K562 (cell line): ENCODE data around the gene SCRN2. TPM values are rescaled to one million over a fixed set of nuclear protein-coding genes. Genes with fewer than 3 reads are reported as not detected.

Source experiments
- CBFA2T2 ChIP-seq: fragments of 450-650 bp; conservative IDR thresholded peaks from 2 replicates; pipeline ENCODE4 v1.6.1; 2017; ENCODE audit warnings: mild to moderate bottlenecking
- COPS2 ChIP-seq: fragments of 450-650 bp; conservative IDR thresholded peaks from 2 replicates; pipeline ENCODE4 v1.6.1; 2016; ENCODE audit warnings: mild to moderate bottlenecking, moderate library complexity
- CREB5 ChIP-seq: fragments of 250-450 bp; sonication (Bioruptor Pico); IDR thresholded peaks from 2 replicates; pipeline ENCODE4 v1.5.0; 2020; ENCODE audit warnings: mild to moderate bottlenecking
- CREM ChIP-seq: IDR thresholded peaks from 2 replicates; pipeline ENCODE4 v1.6.1; 2014; ENCODE audit warnings: antibody characterized with exemption, low read depth
- FOXP1 ChIP-seq: sonication (generic); formaldehyde crosslinking; IDR thresholded peaks from 2 replicates; pipeline ENCODE4 v1.8.0; 2022; ENCODE audit warnings: mild to moderate bottlenecking, missing genetic modification reagents
- KDM4B ChIP-seq, 2 experiments: fragments of 450-650 bp in 1 of 2; sonication (generic) in 1 of 2; IDR thresholded peaks; 2 replicates each; pipeline ENCODE4 v1.6.1; 2016 to 2017; ENCODE audit warnings: borderline replicate concordance in 2 of 2, antibody characterized with exemption in 1 of 2, low read depth in 1 of 2, mild to moderate bottlenecking in 1 of 2
- MIER1 ChIP-seq: fragments of 450-650 bp; IDR thresholded peaks from 2 replicates; pipeline ENCODE4 v1.6.1; 2016; ENCODE audit warnings: antibody characterized with exemption, mild to moderate bottlenecking, low read depth
- PHF20 ChIP-seq: fragments of 450-650 bp; IDR thresholded peaks from 2 replicates; pipeline ENCODE4 v1.6.1; 2018; ENCODE audit not compliant: partially characterized antibody
- PKNOX1 ChIP-seq: fragments of 450-650 bp; IDR thresholded peaks from 2 replicates; pipeline ENCODE4 v1.6.1; 2016
- RAD21 ChIP-seq, 2 experiments: fragments of 250-450 bp in 1 of 2; fragments of 450-650 bp in 1 of 2; sonication (Bioruptor Pico) in 1 of 2; formaldehyde crosslinking in 1 of 2; IDR thresholded peaks in 1 of 2; conservative IDR thresholded peaks in 1 of 2; 2 replicates each; pipeline versions ENCODE4 v1.4.0 to v1.8.0; 2020 to 2022; ENCODE audit warnings: mild to moderate bottlenecking in 2 of 2, moderate library complexity in 1 of 2
- SIN3B ChIP-seq: fragments of 450-650 bp; IDR thresholded peaks from 2 replicates; pipeline ENCODE4 v1.6.1; 2017; ENCODE audit warnings: low read depth, mild to moderate bottlenecking, moderate library complexity
- ZNF263 ChIP-seq: sonication (generic); formaldehyde crosslinking; IDR thresholded peaks from 2 replicates; pipeline ENCODE4 v1.8.0; 2022; ENCODE audit warnings: mild to moderate bottlenecking, missing genetic modification reagents, borderline replicate concordance
- ZNF395 ChIP-seq: fragments of 200-800 bp; sonication (Bioruptor generic); IDR thresholded peaks from 2 replicates; pipeline ENCODE4 v1.6.1; 2017; ENCODE audit warnings: missing genetic modification characterization, missing compliant biosample characterization
- ZNF408 ChIP-seq: fragments of 250-450 bp; sonication (Bioruptor Pico); IDR thresholded peaks from 2 replicates; pipeline ENCODE4 v1.4.0; 2020; ENCODE audit warnings: low read depth, mild to moderate bottlenecking, moderate library complexity
- polyA plus RNA-seq, 8 experiments: library from polyadenylated mRNA; depleted of rRNA in 4 of 8; stranded (reverse) in 5 of 8; unstranded in 3 of 8; fragments of >200 nt; fragmentation: Nextera tagmentation in 2 of 8; fragmentation: Illumina TruSeq in 1 of 8; extraction: Ambion mirVana in 2 of 8; extraction: Trizol in 1 of 8; gene quantifications; 2 replicates each; pipeline versions ENCODE4 v1.2.1 to v1.2.3, GENCODE V29; 2011 to 2014; ENCODE audit warnings: inconsistent platforms in 1 of 8, missing spikeins in 1 of 8
- total RNA-seq, 7 experiments: library from RNA; depleted of rRNA in 6 of 7; stranded (reverse); fragments of >200 nt in 6 of 7; fragmentation: Illumina TruSeq in 2 of 7; extraction: Trizol in 2 of 7; gene quantifications; 2 replicates each; pipeline versions ENCODE4 v1.2.1 to v1.2.3, GENCODE V29; 2011 to 2021; ENCODE audit warnings: low replicate concordance in 1 of 7
- TF ChIP-seq, protein P1 (sequence below), 2 experiments: fragments of 450-650 bp; IDR thresholded peaks; 2 replicates each; pipeline ENCODE4 v1.6.1; 2018; ENCODE audit warnings: mild to moderate bottlenecking in 2 of 2, low read depth in 1 of 2; ENCODE audit not compliant: partially characterized antibody in 2 of 2

Gene SCRN2
- total and polyA plus RNA-seq, 9 of the 15 experiments (the other 6 are each of a cell fraction or from before 2014, with no cell fraction given) = 0.25 to 32.9 (median 13.6) TPM

DNA sequence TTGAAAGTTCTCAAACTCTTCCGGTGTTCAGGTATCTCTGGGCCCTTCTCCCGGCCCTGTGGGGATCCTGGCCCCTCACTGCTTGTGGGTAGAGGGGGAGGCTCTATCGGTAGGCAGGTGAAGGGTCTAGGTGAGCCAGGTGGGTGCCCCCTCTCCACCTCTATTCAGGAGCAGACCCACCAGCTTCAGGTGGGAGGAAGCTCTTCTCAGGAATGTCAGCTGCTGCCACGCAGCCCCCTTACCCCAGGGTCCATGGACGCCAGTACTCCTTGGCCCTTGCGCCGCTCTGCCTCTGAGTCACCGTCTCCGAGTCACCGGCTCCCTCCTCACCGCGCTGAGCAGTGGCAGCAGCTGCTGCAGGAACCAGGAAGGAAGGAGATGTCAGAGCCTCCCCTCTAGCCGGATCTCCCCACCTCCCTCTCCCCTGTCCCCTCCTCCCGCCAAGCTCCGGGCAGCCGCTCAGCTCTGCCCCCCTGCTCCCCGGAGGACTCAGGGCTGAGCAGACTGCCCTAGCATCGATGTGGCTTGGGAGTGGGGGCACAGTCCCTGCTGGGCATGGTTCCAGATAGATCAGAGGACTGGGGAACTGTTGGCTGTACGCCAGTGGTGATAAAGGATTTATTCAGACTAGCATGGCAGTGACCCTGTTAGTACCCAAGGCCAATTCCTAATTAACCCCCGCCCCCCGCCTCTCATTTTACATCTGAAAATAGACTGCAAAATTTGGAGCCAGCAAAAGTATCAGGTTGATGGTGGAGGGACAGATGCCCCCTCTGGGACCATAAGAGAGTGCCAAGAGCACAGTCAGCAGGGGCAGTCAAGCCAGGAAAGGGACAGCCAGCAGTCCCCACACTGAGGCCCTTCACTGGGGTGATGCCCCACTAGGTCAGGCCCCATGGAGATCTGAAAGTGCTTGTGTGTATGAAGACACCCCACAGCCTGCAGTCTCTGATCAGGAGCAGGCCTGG is 19.4 kb downstream of the SCRN2 start, which contains the start of gene OSBPL7 (continued):
- no peak; the same call in 1 of the 2 replicates for TF ChIP-seq SIN3B
- TF ChIP-seq CREM = peak; percentile 43
- TF ChIP-seq ZNF408 (CRISPR knock-in tag) = no peak
- peak; percentile 81 for TF ChIP-seq PKNOX1
- TF ChIP-seq PHF20 = peak; percentile 90
- no peak for TF ChIP-seq COPS2
- TF ChIP-seq KDM4B (IDR thresholded peaks at IDR 0.05; ENCODE audit: borderline replicate concordance in 2 of 2, low read depth in 1 of 2) = peak in 1 of 2 experiments; percentile 90; a peak in 1 of 4 replicates
- TF ChIP-seq ZNF395 (CRISPR knock-in tag) = 0 out of 2 replicates have a peak, but pooled peaks have one; percentile 63
- TF ChIP-seq CREB5 (CRISPR knock-in tag) = no peak
- TF ChIP-seq RAD21 (CRISPR knock-in tag; conservative IDR thresholded peaks at IDR 0.05 in 1 of 2, IDR thresholded peaks at IDR 0.05 in 1 of 2) = no peak; a peak in 1 of 4 replicates
- TF ChIP-seq MIER1 = no peak
- peak; percentile 99 for TF ChIP-seq ZNF263 (CRISPR knock-in tag)
- no peak for TF ChIP-seq CBFA2T2
- TF ChIP-seq, protein P1, sequence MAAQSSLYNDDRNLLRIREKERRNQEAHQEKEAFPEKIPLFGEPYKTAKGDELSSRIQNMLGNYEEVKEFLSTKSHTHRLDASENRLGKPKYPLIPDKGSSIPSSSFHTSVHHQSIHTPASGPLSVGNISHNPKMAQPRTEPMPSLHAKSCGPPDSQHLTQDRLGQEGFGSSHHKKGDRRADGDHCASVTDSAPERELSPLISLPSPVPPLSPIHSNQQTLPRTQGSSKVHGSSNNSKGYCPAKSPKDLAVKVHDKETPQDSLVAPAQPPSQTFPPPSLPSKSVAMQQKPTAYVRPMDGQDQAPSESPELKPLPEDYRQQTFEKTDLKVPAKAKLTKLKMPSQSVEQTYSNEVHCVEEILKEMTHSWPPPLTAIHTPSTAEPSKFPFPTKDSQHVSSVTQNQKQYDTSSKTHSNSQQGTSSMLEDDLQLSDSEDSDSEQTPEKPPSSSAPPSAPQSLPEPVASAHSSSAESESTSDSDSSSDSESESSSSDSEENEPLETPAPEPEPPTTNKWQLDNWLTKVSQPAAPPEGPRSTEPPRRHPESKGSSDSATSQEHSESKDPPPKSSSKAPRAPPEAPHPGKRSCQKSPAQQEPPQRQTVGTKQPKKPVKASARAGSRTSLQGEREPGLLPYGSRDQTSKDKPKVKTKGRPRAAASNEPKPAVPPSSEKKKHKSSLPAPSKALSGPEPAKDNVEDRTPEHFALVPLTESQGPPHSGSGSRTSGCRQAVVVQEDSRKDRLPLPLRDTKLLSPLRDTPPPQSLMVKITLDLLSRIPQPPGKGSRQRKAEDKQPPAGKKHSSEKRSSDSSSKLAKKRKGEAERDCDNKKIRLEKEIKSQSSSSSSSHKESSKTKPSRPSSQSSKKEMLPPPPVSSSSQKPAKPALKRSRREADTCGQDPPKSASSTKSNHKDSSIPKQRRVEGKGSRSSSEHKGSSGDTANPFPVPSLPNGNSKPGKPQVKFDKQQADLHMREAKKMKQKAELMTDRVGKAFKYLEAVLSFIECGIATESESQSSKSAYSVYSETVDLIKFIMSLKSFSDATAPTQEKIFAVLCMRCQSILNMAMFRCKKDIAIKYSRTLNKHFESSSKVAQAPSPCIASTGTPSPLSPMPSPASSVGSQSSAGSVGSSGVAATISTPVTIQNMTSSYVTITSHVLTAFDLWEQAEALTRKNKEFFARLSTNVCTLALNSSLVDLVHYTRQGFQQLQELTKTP (IDR thresholded peaks at IDR 0.05; ENCODE audit: low read depth in 1 of 2, partially characterized antibody in 2 of 2) = peak in 1 of 2 experiments; percentile 36
- no peak; the same call in 1 of the 2 replicates for TF ChIP-seq FOXP1
